Mucosa of rectum (tissue), 2 donors: ENCODE measurements around the gene CASP10.
A peak's percentile ranks its signal among the peaks of the same experiment; 100 is the strongest.

ENCODE experiments used
- H3K27ac ChIP-seq, 2 donors: one replicate each; pipeline ENCODE4 v1.7.0; 2013; ENCODE audit warnings: inconsistent platforms in 2 of 2, low read depth in 2 of 2, low read length in 2 of 2
- H3K27me3 ChIP-seq, 2 donors: one replicate each; pipeline ENCODE4 v1.7.0; 2013; ENCODE audit warnings: low read length in 2 of 2; ENCODE audit not compliant: control insufficient read depth in 2 of 2, insufficient read depth in 2 of 2
- H3K36me3 ChIP-seq, 2 donors: one replicate each; pipeline ENCODE4 v1.7.0; 2013; ENCODE audit warnings: low read length in 2 of 2; ENCODE audit not compliant: control insufficient read depth in 2 of 2, insufficient read depth in 2 of 2
- H3K4me1 ChIP-seq, 2 donors: one replicate each; pipeline ENCODE4 v1.7.0; 2013; ENCODE audit warnings: low read length in 2 of 2, mild to moderate bottlenecking in 1 of 2; ENCODE audit not compliant: control insufficient read depth in 2 of 2, insufficient read depth in 2 of 2
- H3K4me3 ChIP-seq, 2 donors: one replicate each; pipeline ENCODE4 v1.7.0; 2013; ENCODE audit warnings: low read length in 2 of 2
- H3K9ac ChIP-seq, 2 donors: one replicate each; pipeline ENCODE4 v1.7.0; 2013; ENCODE audit warnings: low read length in 2 of 2, low read depth in 1 of 2, mild to moderate bottlenecking in 1 of 2
- H3K9me3 ChIP-seq, 2 donors: one replicate each; pipeline ENCODE4 v1.7.0; 2013; ENCODE audit warnings: low read length in 2 of 2; ENCODE audit not compliant: control insufficient read depth in 2 of 2
- donor health status: healthy.
- donor health status: Normal muscosa, but diverticular disease.

The CASP10 gene

DNA sequence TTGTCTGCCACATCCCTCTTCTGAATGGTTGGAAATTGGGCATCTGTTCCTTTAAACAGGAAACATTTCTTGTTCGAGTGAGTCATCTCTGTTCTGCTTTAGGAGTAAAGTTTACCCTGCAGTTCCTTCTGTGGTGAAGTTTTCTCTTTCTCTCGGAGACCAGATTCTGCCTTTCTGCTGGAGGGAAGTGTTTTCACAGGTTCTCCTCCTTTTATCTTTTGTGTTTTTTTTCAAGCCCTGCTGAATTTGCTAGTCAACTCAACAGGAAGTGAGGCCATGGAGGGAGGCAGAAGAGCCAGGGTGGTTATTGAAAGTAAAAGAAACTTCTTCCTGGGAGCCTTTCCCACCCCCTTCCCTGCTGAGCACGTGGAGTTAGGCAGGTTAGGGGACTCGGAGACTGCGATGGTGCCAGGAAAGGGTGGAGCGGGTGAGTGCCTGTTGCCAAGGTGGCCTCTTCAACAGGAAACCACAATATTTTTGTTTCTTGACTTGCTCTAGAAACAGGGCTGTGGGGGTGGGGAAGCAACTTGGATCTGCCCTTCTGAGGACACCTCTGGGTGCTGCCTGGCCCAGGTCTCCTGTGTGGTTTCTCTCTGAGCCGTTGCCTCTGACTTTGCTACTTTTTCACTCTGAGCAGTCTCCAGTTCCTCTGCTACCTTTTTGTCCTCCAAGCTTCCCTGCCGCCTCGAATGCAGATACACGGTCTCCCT, 75.2 kb downstream of the CASP10 start:
- peak overlapping the region; percentile 81 to 96 for H3K9ac ChIP-seq

DNA sequence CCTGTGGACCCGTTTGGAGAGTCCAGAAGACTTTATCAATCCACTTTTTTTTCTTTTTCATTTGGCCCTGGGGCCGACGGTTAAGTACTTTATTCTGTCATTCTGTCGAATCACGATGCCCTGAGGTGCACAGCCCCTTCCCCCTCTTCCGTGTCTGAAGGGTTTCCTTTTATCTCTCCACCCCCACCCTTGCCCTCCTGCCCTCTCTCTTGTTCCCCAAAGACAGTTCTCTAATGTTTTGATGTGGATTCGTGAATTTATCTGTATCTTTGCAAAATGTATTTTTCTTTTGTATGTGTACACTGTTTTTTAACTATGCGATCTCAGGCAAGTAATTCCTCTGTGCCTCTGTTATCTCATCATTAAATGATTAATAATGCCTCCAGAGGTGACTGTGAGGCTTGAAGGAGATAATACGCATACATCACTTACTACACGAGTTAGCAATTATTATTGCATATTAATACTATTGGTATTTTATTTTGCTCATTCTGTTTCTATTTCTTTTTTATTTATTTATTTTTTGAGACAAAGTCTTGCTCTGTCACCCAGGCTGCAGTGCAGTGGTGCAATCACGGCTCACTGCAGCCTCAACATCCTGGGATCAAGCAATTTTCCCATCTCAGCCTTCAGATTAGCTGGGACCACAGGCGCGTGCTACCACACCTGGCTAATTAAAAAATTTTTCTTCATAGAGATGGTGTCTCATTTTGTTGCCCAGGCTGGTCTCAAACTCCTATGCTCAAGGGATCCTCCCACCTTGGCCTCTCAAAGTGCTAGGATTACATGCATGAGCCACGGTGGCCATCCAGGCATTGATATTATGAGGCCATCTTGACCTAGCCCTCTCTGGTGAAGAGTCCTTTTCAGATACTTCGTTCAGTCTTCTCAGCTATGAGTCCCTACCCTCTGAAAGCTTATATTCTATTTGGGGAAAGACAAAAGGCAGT, 76.0 kb downstream of the CASP10 start:
- H3K27me3 ChIP-seq: no peaks in the 10 kb centered on the region
- H3K27ac ChIP-seq: peak overlapping the region; percentile 96
- no peaks in the 10 kb centered on the region for H3K9me3 ChIP-seq
- H3K36me3 ChIP-seq: no peaks in the 10 kb centered on the region
- peak overlapping the region; percentile 88 to 96 for H3K4me3 ChIP-seq
- H3K9ac ChIP-seq: peak overlapping the region; percentile 81 to 96
- peaks cover 18 to 27% of the 10 kb centered on the region in 2 donors for H3K4me1 ChIP-seq

More for the DNA sequence above, 75.2 kb downstream of the CASP10 start:
- H3K27ac ChIP-seq: peak overlapping the region; percentile 96
- H3K36me3 ChIP-seq: no peaks in the 10 kb centered on the region
- H3K27me3 ChIP-seq: no peaks in the 10 kb centered on the region
- H3K4me1 ChIP-seq: peaks cover 18 to 26% of the 10 kb centered on the region in 2 donors
- peak overlapping the region; percentile 88 to 96 for H3K4me3 ChIP-seq
- H3K9me3 ChIP-seq: no peaks in the 10 kb centered on the region

- Histone ChIP-seq H3K9ac (peak within 1 kb of the TSS; percentile 44 to 56), H3K36me3 (peaks cover 0 to under 1% of the 10 kb centered on the region in 2 donors), H3K4me3 (peak within 1 kb of the TSS; percentile 88 to 96), H3K9me3 (no peaks in the 10 kb centered on the region), H3K4me1 (peaks cover 9 to 21% of the 10 kb centered on the region in 2 donors), H3K27ac (peak within 1 kb of the TSS; percentile 81 to 96), H3K27me3 (no peaks in the 10 kb centered on the region)
Observed at GRCh38 chr2:201260302-201260800, 77.4 kb downstream of the CASP10 start, which contains the start of gene CASP8. CASP8 (plus strand) TSS chr2:201260536; CDS start chr2:201266487, 5,951 bp downstream.

DNA sequence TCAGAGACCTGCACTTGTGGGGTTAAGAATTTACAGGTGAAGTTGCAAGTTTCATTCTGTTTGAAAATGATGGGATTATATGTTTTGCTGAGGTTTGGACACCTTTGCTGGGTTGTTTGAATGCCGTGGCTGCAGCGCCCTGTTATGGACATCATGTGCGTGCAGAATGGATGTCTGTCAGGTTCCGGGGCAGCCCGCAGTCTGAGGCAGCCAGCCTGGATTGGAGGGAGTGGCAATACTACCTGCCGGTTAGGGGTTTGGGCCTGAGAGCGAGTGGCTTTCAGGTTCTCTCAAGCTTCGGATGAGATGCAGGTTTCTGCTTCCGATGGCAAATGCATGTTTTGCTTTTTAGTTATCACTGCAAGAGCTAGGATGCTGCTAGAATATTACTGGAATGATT, 78.5 kb downstream of the CASP10 start:
- Histone ChIP-seq H3K27ac (peak overlapping the region; percentile 10 to 64), H3K27me3 (no peaks in the 10 kb centered on the region), H3K9me3 (no peaks in the 10 kb centered on the region), H3K36me3 (peaks cover 3 to 5% of the 10 kb centered on the region in 2 donors), H3K4me1 (peaks cover 9 to 23% of the 10 kb centered on the region in 2 donors), H3K4me3 (peak overlapping the region in 1 of 2 donors; percentile 70), H3K9ac (peak overlapping the region; percentile 16 to 56)

DNA sequence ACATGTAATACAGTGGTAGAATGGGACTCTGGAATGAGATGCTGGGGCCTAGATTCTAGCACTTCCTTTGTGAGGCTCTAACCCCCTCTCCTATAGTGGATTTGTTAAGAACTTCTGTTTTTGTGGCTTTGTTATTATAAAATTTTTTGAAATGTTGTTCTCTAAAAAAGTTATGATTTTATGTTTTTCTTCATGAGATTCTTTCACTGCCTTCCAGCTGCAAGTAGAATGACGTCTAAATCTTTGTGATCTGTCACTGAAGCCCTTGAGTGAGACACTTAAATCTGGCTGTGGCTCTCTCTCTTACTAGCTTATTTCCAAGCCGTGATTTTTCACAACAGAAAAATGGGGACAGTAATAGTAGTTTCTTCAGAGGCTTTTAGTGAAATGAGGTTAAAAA, 79.0 kb downstream of the CASP10 start:
- peak overlapping the region; percentile 10 to 64 for H3K27ac ChIP-seq
- H3K4me3 ChIP-seq: peak overlapping the region in 1 of 2 donors; percentile 70
- H3K36me3 ChIP-seq: peaks cover 3 to 10% of the 10 kb centered on the region in 2 donors
- no peaks in the 10 kb centered on the region for H3K9me3 ChIP-seq
- H3K4me1 ChIP-seq: peaks cover 9 to 21% of the 10 kb centered on the region in 2 donors
- no peaks in the 10 kb centered on the region for H3K27me3 ChIP-seq
- H3K9ac ChIP-seq: peak overlapping the region; percentile 16 to 19

- Histone ChIP-seq H3K27ac (no peak overlapping the region), H3K4me1 (peaks cover 5 to 20% of the 10 kb centered on the region in 2 donors), H3K4me3 (peak overlapping the region in 1 of 2 donors; percentile 37), H3K9ac (peak overlapping the region in 1 of 2 donors; percentile 2), H3K9me3 (no peaks in the 10 kb centered on the region), H3K36me3 (peaks cover 7 to 17% of the 10 kb centered on the region in 2 donors), H3K27me3 (no peaks in the 10 kb centered on the region)
Observed at GRCh38 chr2:201262718-201263117, 79.8 kb downstream of the CASP10 start.

GRCh38 chr2:201263779-201264178, 80.8 kb downstream of the CASP10 start:
- Histone ChIP-seq H3K27ac (no peak overlapping the region), H3K4me1 (peaks cover 5 to 18% of the 10 kb centered on the region in 2 donors), H3K4me3 (no peak overlapping the region), H3K27me3 (no peaks in the 10 kb centered on the region), H3K9ac (no peak overlapping the region), H3K9me3 (no peaks in the 10 kb centered on the region), H3K36me3 (peaks cover 12 to 17% of the 10 kb centered on the region in 2 donors)

GRCh38 chr2:201264472-201265173, 81.7 kb downstream of the CASP10 start:
- Histone ChIP-seq H3K4me3 (no peak overlapping the region), H3K9ac (no peak overlapping the region), H3K4me1 (peaks cover under 1 to 10% of the 10 kb centered on the region in 2 donors), H3K36me3 (peaks cover 15 to 22% of the 10 kb centered on the region in 2 donors), H3K27ac (no peak overlapping the region), H3K9me3 (no peaks in the 10 kb centered on the region), H3K27me3 (no peaks in the 10 kb centered on the region)

DNA sequence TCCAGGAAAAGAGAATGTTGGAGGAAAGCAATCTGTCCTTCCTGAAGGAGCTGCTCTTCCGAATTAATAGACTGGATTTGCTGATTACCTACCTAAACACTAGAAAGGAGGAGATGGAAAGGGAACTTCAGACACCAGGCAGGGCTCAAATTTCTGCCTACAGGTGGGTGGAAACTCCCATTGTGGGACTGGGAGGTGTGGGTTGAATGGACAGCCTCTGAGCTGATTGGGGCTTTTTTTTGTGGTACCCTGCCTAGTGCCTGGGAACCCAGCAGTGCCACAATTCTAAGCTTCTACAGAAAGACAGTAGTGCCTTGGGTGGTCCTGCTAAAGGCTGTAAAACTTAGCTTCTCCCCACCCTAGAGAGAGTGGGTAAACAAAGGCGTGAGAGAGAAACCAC, 83.7 kb downstream of the CASP10 start:
- no peak overlapping the region for H3K4me3 ChIP-seq
- H3K36me3 ChIP-seq: peaks cover 24 to 28% of the 10 kb centered on the region in 2 donors

More for the DNA sequence above, 83.7 kb downstream of the CASP10 start:
- Histone ChIP-seq H3K9ac (no peak overlapping the region), H3K4me1 (peaks cover 0 to 10% of the 10 kb centered on the region in 2 donors), H3K9me3 (no peaks in the 10 kb centered on the region), H3K27me3 (no peaks in the 10 kb centered on the region), H3K27ac (no peak overlapping the region)
